Measurements from ENCODE around the gene PHOSPHO1. TPM values are rescaled to one million over a fixed set of nuclear protein-coding genes. Genes with fewer than 3 reads are reported as not detected.
A peak's percentile ranks its signal among the peaks of the same experiment; 100 is the strongest.
"Not testable (repeated sequence)": the region's sequence is repeated elsewhere in the genome, so short reads cannot be mapped to it uniquely, and the experiment has no call there.

The PHOSPHO1 gene
- total and polyA plus RNA-seq, 4 experiments from 2014 or later, result 0.10 to 0.29 TPM; not detected in 2

DNA sequence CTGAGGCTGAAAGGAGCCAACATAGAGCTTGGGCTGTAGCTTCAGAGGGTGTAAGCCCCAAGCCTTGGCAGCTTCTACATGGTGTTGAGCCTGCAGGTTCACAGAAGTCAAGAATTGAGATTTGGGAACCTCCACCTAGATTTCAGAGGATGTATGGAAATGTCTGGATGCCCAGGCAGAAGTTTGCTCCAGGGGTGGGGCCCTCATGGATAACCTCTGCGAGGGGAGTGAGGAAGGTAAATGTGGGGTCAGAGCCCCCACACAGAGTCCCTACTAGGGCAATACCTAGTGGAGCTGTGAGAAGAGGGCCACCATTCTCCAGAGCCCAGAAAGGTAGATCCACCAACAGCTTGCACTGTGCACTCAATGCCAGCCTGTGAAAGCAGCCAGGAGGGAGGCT lies 45.2 kb downstream of the PHOSPHO1 start:
- H3K27me3 Mint-ChIP-seq; H3K4me1 Mint-ChIP-seq; H3K9me3 ChIP-seq (ENCODE audit: control insufficient read depth in 1 of 2, low read length in 2 of 2); POLR2A ChIA-PET (ENCODE audit: partially characterized antibody); intact Hi-C loops (cut with micrococcal nuclease); DNase-seq; H3K4me1 ChIP-seq (ENCODE audit: insufficient read depth, low read length); H3K27ac ChIP-seq (ENCODE audit: low read depth, low read length); H3K4me3 Mint-ChIP-seq; H3K4me3 ChIP-seq (ENCODE audit: low read length in 2 of 2); H3K36me3 Mint-ChIP-seq; H3K27me3 ChIP-seq (ENCODE audit: insufficient read depth, low read length); H3K36me3 ChIP-seq (ENCODE audit: insufficient read depth, low read length); H3K27ac Mint-ChIP-seq: not testable (repeated sequence)
- CTCF ChIA-PET (ENCODE audit: partially characterized antibody), result interaction anchor here (1.5 to 10.2 kb wide), 2 partner anchors 37 to 45 kb away, joined by 5 to 315 read pairs; partner anchors contain the start of gene PHOSPHO1
- peaks cover 0 to 19% (median 8%) of the 10 kb centered on the region in 8 donors for H3K9me3 Mint-ChIP-seq

GRCh38 chr17:49184522-49184921 lies 46.1 kb downstream of the PHOSPHO1 start:
- H3K27me3 Mint-ChIP-seq; H3K9me3 ChIP-seq (ENCODE audit: control insufficient read depth in 1 of 2, low read length in 2 of 2); H3K27ac Mint-ChIP-seq; H3K4me3 ChIP-seq (ENCODE audit: low read length in 2 of 2); H3K4me1 Mint-ChIP-seq; intact Hi-C loops (cut with micrococcal nuclease); H3K4me1 ChIP-seq (ENCODE audit: insufficient read depth, low read length); DNase-seq; H3K27me3 ChIP-seq (ENCODE audit: insufficient read depth, low read length); H3K36me3 Mint-ChIP-seq; H3K27ac ChIP-seq (ENCODE audit: low read depth, low read length); H3K4me3 Mint-ChIP-seq; H3K36me3 ChIP-seq (ENCODE audit: insufficient read depth, low read length): not testable (repeated sequence)
- POLR2A ChIA-PET (ENCODE audit: partially characterized antibody), result interaction anchor here (2.3 kb wide), 1 partner anchor 40 kb away, joined by 6 read pairs; no protein-coding TSS in a partner anchor
- peaks cover 0 to 19% (median 8%) of the 10 kb centered on the region in 8 donors for H3K9me3 Mint-ChIP-seq
- CTCF ChIA-PET (ENCODE audit: partially characterized antibody), result interaction anchor here (10.2 kb wide), 1 partner anchor 46 kb away, joined by 315 read pairs; the partner anchor contains the start of gene PHOSPHO1

- H3K27me3 ChIP-seq (ENCODE audit: insufficient read depth, low read length), result no peaks in the 10 kb centered on the region
- intact Hi-C loops (cut with micrococcal nuclease), result no loop called here
- H3K9me3 Mint-ChIP-seq, result peaks cover 0 to 19% (median 8%) of the 10 kb centered on the region in 8 donors
- peaks cover 0 to 3% (median 2%) of the 10 kb centered on the region in 4 donors for H3K4me1 Mint-ChIP-seq
- H3K36me3 ChIP-seq (ENCODE audit: insufficient read depth, low read length), result no peaks in the 10 kb centered on the region
- peaks cover 0 to 4% of the 10 kb centered on the region in 2 donors for H3K36me3 Mint-ChIP-seq
- CTCF ChIA-PET (ENCODE audit: partially characterized antibody), result interaction anchor here (10.2 kb wide), 1 partner anchor 47 kb away, joined by 315 read pairs; the partner anchor contains the start of gene PHOSPHO1
- no peak overlapping the region for H3K27ac Mint-ChIP-seq
- H3K27me3 Mint-ChIP-seq, result peaks cover 0 to 4% of the 10 kb centered on the region in 2 donors
- no peak for DNase-seq
- POLR2A ChIA-PET (ENCODE audit: partially characterized antibody), result interaction anchor here (1.5 to 2.3 kb wide), 2 partner anchors 9 to 41 kb away, joined by 4 to 6 read pairs; no protein-coding TSS in a partner anchor
- peaks cover 4% of the 10 kb centered on the region for H3K4me1 ChIP-seq (ENCODE audit: insufficient read depth, low read length)
- no peak overlapping the region for H3K4me3 Mint-ChIP-seq
- H3K4me3 ChIP-seq (ENCODE audit: low read length in 2 of 2), result no peak overlapping the region
- peaks cover 0 to 6% of the 10 kb centered on the region in 2 donors for H3K9me3 ChIP-seq (ENCODE audit: control insufficient read depth in 1 of 2, low read length in 2 of 2)
- H3K27ac ChIP-seq (ENCODE audit: low read depth, low read length), result no peak overlapping the region
Observed at GRCh38 chr17:49183801-49184200, 46.8 kb downstream of the PHOSPHO1 start.

GRCh38 chr17:49183341-49183740 lies 47.2 kb downstream of the PHOSPHO1 start:
- no peak overlapping the region for H3K4me3 Mint-ChIP-seq
- no peak for DNase-seq
- Histone ChIP-seq H3K4me3 (ENCODE audit: low read length in 2 of 2) (no peak overlapping the region), H3K27me3 (ENCODE audit: insufficient read depth, low read length) (no peaks in the 10 kb centered on the region), H3K27ac (ENCODE audit: low read depth, low read length) (no peak overlapping the region), H3K9me3 (ENCODE audit: control insufficient read depth in 1 of 2, low read length in 2 of 2) (peaks cover 0 to 6% of the 10 kb centered on the region in 2 donors), H3K4me1 (ENCODE audit: insufficient read depth, low read length) (peaks cover 4% of the 10 kb centered on the region), H3K36me3 (ENCODE audit: insufficient read depth, low read length) (no peaks in the 10 kb centered on the region)
- peaks cover 0 to 19% (median 8%) of the 10 kb centered on the region in 8 donors for H3K9me3 Mint-ChIP-seq
- H3K4me1 Mint-ChIP-seq, result peaks cover 0 to 3% (median 2%) of the 10 kb centered on the region in 4 donors
- H3K27ac Mint-ChIP-seq, result no peak overlapping the region
- peaks cover 2 to 4% of the 10 kb centered on the region in 2 donors for H3K27me3 Mint-ChIP-seq
- intact Hi-C loops (cut with micrococcal nuclease), result no loop called here
- ChIA-PET POLR2A (ENCODE audit: partially characterized antibody) (interaction anchor here (1.5 to 2.3 kb wide), 2 partner anchors 10 to 41 kb away, joined by 4 to 6 read pairs; no protein-coding TSS in a partner anchor), CTCF (ENCODE audit: partially characterized antibody) (interaction anchor here (4.3 to 10.2 kb wide), 3 partner anchors 8 to 47 kb away, joined by 35 to 315 read pairs (median 54); partner anchors contain the start of gene PHOSPHO1)
- peaks cover 0 to 4% of the 10 kb centered on the region in 2 donors for H3K36me3 Mint-ChIP-seq

DNA sequence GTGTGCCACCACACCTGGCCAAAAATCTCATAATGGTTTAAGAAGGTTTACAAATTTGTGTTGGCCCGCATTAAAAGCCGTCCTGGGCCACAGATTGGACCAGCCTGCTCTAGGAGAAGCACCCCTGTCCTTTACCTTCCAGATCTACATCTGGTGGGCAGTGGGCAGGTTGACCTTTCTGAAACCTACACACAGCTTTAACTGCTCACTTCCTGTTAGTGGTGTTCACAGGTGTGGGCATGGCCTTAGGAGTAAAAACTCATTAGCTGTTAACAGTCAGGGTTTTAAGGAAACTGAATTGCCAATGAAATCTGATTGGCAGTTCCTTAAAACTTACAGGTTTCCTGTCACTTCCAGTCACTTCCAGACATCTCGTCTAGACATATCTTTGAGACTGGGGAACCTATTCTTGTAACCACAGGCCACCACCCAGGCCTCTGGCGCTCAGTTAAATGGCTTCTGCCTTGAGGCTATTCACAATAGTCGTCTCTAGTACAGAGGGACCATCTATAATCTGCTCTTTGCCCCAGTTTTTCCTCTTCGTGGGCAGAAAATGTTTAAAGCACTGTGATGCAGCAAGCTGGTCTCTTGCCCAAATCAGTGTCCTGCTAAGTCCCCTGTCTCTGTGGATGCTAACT lies 49.5 kb downstream of the PHOSPHO1 start:
- H3K4me1 ChIP-seq (ENCODE audit: insufficient read depth, low read length), result peaks cover 4% of the 10 kb centered on the region
- DNase-seq, result no peak
- H3K27me3 ChIP-seq (ENCODE audit: insufficient read depth, low read length), result no peaks in the 10 kb centered on the region
- ChIA-PET CTCF (ENCODE audit: partially characterized antibody) (interaction anchor here (1.1 to 10.2 kb wide), 18 partner anchors 10 to 227 kb away, joined by 3 to 315 read pairs (median 9); partner anchors contain the start of gene PHOSPHO1), POLR2A (ENCODE audit: partially characterized antibody) (interaction anchor here (1.4 to 2.1 kb wide), 4 partner anchors 11 to 46 kb away, joined by 5 to 11 read pairs (median 7); no protein-coding TSS in a partner anchor)
- peaks cover 0 to 6% of the 10 kb centered on the region in 2 donors for H3K9me3 ChIP-seq (ENCODE audit: control insufficient read depth in 1 of 2, low read length in 2 of 2)
- Mint-ChIP-seq H3K4me1 (peaks cover 0 to 3% (median 2%) of the 10 kb centered on the region in 4 donors), H3K36me3 (peaks cover 2 to 4% of the 10 kb centered on the region in 2 donors), H3K27me3 (peaks cover 2 to 4% of the 10 kb centered on the region in 2 donors), H3K4me3 (no peak overlapping the region), H3K27ac (peak overlapping the region in 1 of 7 donors; percentile 36), H3K9me3 (peaks cover 0 to 31% (median 21%) of the 10 kb centered on the region in 8 donors)
- H3K36me3 ChIP-seq (ENCODE audit: insufficient read depth, low read length), result no peaks in the 10 kb centered on the region
- intact Hi-C loops (cut with micrococcal nuclease), result loop anchor here (1.0 kb wide), 3 partner anchors 11 to 109 kb away; no protein-coding TSS in a partner anchor
- H3K27ac ChIP-seq (ENCODE audit: low read depth, low read length), result no peak overlapping the region
- H3K4me3 ChIP-seq (ENCODE audit: low read length in 2 of 2), result no peak overlapping the region

DNA sequence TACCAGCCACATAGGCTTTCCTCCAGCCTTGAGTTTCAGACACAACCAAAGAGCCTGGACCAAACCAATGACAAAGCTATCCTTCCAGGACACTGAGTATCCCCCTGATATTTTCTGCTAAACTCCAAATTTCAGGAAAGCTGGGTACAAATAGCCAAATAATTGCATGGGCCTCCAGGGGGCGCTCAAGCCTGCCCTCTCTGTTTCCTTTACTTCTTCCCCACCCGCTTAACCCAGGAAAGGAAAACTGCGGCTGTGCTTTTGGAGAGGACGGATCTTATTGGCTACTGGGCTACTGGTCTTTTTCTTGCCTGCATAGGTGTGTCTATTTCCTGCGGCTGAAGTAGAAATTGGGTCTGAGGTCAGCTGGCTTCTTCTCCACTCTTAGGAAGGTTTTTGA lies 50.3 kb downstream of the PHOSPHO1 start:
- ChIA-PET CTCF (ENCODE audit: partially characterized antibody) (interaction anchor here (0.7 to 10.2 kb wide), 28 partner anchors 9 to 427 kb away, joined by 3 to 315 read pairs (median 5); partner anchors contain the start of gene PHOSPHO1), POLR2A (ENCODE audit: partially characterized antibody) (interaction anchor here (1.1 to 2.1 kb wide), 5 partner anchors 11 to 49 kb away, joined by 5 to 11 read pairs (median 5); no protein-coding TSS in a partner anchor)
- no peak overlapping the region for H3K27ac ChIP-seq (ENCODE audit: low read depth, low read length)
- Mint-ChIP-seq H3K27me3 (peaks cover 4% of the 10 kb centered on the region in 2 donors), H3K36me3 (peaks cover 6 to 10% of the 10 kb centered on the region in 2 donors), H3K9me3 (peaks cover 1 to 38% (median 28%) of the 10 kb centered on the region in 8 donors), H3K27ac (peak overlapping the region in 1 of 7 donors; percentile 54), H3K4me3 (peak overlapping the region in 2 of 8 donors; percentile 13 to 50), H3K4me1 (peaks cover 0 to 3% (median 2%) of the 10 kb centered on the region in 4 donors)
- intact Hi-C loops (cut with micrococcal nuclease), result loop anchor here (1.0 kb wide), 3 partner anchors 12 to 110 kb away; no protein-coding TSS in a partner anchor
- H3K4me3 ChIP-seq (ENCODE audit: low read length in 2 of 2), result no peak overlapping the region
- H3K9me3 ChIP-seq (ENCODE audit: control insufficient read depth in 1 of 2, low read length in 2 of 2), result peaks cover 0 to 10% of the 10 kb centered on the region in 2 donors
- no peaks in the 10 kb centered on the region for H3K36me3 ChIP-seq (ENCODE audit: insufficient read depth, low read length)
- DNase-seq, result peak; percentile 44 to 59 (median 56)
- no peaks in the 10 kb centered on the region for H3K27me3 ChIP-seq (ENCODE audit: insufficient read depth, low read length)
- peaks cover 4% of the 10 kb centered on the region for H3K4me1 ChIP-seq (ENCODE audit: insufficient read depth, low read length)

DNA sequence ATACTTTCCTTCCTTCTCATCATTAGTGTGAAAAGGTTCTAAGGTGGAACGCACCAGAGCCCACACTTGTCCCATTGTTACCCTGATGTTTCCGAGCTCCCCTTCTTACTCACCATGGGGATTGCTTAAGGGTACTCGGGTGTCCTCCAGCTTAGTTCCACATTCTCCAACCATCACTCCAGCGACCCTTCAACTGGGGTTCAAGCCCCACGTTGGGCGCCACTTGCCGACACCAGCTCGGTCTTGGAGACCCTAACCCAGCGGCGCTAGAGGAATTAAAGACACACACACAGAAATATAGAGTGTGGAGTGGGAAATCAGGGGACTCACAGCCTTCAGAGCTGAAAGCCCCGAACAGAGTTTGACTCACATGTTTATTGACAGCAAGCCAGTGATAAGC lies 54.6 kb downstream of the PHOSPHO1 start:
- POLR2A ChIA-PET (ENCODE audit: partially characterized antibody); H3K4me3 ChIP-seq (ENCODE audit: low read length in 2 of 2); H3K27ac Mint-ChIP-seq; intact Hi-C loops (cut with micrococcal nuclease); H3K4me1 ChIP-seq (ENCODE audit: insufficient read depth, low read length); DNase-seq; H3K4me3 Mint-ChIP-seq; H3K27ac ChIP-seq (ENCODE audit: low read depth, low read length); H3K27me3 ChIP-seq (ENCODE audit: insufficient read depth, low read length); H3K4me1 Mint-ChIP-seq; H3K36me3 ChIP-seq (ENCODE audit: insufficient read depth, low read length): not testable (repeated sequence)
- CTCF ChIA-PET (ENCODE audit: partially characterized antibody), result interaction anchor here (1.1 to 1.2 kb wide), 2 partner anchors 48 to 52 kb away, joined by 5 read pairs; no protein-coding TSS in a partner anchor
- peaks cover 14 to 18% of the 10 kb centered on the region in 2 donors for H3K36me3 Mint-ChIP-seq
- H3K9me3 Mint-ChIP-seq, result peaks cover 9 to 57% (median 43%) of the 10 kb centered on the region in 8 donors
- H3K27me3 Mint-ChIP-seq, result peaks cover 22 to 28% of the 10 kb centered on the region in 2 donors
- peaks cover 0 to 10% of the 10 kb centered on the region in 2 donors for H3K9me3 ChIP-seq (ENCODE audit: control insufficient read depth in 1 of 2, low read length in 2 of 2)

Data from CD4-positive, alpha-beta memory T cell (primary cell).